ENCODE results near the gene PLA2G1B. TPM values are rescaled to one million over a fixed set of nuclear protein-coding genes. Genes with fewer than 3 reads are reported as not detected.

Gene PLA2G1B
- total RNA-seq, 2 experiments from 2014 or later: not detected

DNA sequence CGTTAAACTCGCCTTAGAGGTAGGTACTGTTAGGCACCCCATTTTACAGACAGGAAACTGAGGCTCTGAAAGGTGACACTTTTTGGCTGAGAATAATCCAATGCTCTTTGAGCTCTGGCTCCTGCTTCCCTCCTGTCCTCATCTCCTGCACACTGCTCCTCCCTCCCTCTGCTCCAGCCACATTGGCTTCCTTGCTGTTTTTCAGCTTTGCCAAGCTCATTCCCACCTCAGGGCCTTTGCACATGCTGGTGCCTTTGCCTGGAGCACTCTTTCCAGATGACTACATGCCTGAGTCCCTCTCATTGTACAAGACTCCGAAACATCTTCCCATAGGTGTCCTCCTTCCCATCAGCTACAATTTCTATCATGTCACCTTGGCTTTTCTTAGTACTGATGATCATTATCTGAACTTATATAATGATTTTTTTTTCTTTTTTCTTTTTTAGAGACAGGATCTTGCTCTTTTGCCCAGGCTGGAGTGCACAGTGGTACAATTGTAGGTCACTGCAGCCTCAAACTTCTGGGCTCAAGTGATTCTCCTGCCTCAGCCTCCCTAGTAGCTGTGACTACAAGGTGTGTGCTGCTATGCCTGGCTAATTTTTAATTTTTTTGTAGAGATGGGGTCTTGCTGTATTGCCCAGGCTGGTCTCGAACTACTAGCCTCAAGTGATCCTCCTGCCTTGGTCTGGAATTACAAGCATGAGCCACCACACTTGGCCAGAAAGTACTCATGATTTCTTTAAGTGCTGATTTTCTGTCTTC, 26.2 kb upstream of the PLA2G1B start:
- no peaks in the 10 kb centered on the region for H3K9me2 ChIP-seq (ENCODE audit: insufficient read depth, low read length)
- no peak for TF ChIP-seq EZH2phosphoT487 (IDR thresholded peaks at IDR 0.05; ENCODE audit: borderline replicate concordance, low read depth, low read length)
- TF ChIP-seq, protein P1, sequence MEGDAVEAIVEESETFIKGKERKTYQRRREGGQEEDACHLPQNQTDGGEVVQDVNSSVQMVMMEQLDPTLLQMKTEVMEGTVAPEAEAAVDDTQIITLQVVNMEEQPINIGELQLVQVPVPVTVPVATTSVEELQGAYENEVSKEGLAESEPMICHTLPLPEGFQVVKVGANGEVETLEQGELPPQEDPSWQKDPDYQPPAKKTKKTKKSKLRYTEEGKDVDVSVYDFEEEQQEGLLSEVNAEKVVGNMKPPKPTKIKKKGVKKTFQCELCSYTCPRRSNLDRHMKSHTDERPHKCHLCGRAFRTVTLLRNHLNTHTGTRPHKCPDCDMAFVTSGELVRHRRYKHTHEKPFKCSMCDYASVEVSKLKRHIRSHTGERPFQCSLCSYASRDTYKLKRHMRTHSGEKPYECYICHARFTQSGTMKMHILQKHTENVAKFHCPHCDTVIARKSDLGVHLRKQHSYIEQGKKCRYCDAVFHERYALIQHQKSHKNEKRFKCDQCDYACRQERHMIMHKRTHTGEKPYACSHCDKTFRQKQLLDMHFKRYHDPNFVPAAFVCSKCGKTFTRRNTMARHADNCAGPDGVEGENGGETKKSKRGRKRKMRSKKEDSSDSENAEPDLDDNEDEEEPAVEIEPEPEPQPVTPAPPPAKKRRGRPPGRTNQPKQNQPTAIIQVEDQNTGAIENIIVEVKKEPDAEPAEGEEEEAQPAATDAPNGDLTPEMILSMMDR (conservative IDR thresholded peaks at IDR 0.05; ENCODE audit: low read length): no peak
- H3K36me3 ChIP-seq (ENCODE audit: insufficient read depth, low read length): no peaks in the 10 kb centered on the region
- POLR2A ChIA-PET: no interaction called here
- no peaks in the 10 kb centered on the region for H4K20me1 ChIP-seq (ENCODE audit: insufficient read depth, low read length)
- CTCF ChIA-PET (ENCODE audit: unreplicated experiment): no interaction called here
- H3K4me3 ChIP-seq (ENCODE audit: low read depth, low read length, poor library complexity, severe bottlenecking): no peak overlapping the region
- H3K9me3 ChIP-seq (ENCODE audit: low read length): no peaks in the 10 kb centered on the region
- H3K27ac ChIP-seq (ENCODE audit: low read depth, low read length, poor library complexity, severe bottlenecking): no peak overlapping the region
- no peak overlapping the region for H2AFZ ChIP-seq (ENCODE audit: low read length)
- no peaks in the 10 kb centered on the region for H3K79me2 ChIP-seq (ENCODE audit: insufficient read depth, low read depth, low read length)
- no peak for DNase-seq (ENCODE audit: low spot score)
- BruUV-seq (replicated peaks): no TSS peak
- intact Hi-C loops (cut with micrococcal nuclease; ENCODE audit: unreplicated experiment): no loop called here
- no peak overlapping the region for H3K4me2 ChIP-seq (ENCODE audit: low read length)
- no peaks in the 10 kb centered on the region for H3K4me1 ChIP-seq (ENCODE audit: insufficient read depth, low read length, poor library complexity, severe bottlenecking)

DNA sequence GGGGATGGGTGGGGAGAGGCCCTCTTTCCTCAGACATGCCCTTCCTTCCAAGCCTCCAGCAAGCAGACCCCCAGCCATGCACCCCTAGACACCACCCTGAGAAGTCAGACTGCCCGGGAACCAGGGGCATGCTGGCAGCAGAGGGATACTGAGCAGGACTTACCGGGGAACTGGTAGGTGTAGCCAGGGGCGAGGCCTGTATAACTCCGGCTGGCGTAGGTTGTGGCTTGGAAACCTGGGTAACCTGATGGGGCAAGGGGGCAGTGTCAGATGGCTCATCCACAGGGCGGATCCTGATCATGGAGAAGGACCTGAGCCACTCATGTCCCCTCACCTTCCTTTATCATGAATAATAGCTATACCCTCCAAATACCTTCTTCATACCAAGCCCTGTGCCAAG, 25.6 kb upstream of the PLA2G1B start:
- ChIA-PET POLR2A (no interaction called here), CTCF (ENCODE audit: unreplicated experiment) (no interaction called here)
- intact Hi-C loops (cut with micrococcal nuclease; ENCODE audit: unreplicated experiment): no loop called here
- no peaks in the 10 kb centered on the region for H3K4me1 ChIP-seq (ENCODE audit: insufficient read depth, low read length, poor library complexity, severe bottlenecking)
- H2AFZ ChIP-seq (ENCODE audit: low read length): no peak overlapping the region
- H4K20me1 ChIP-seq (ENCODE audit: insufficient read depth, low read length): no peaks in the 10 kb centered on the region
- no TSS peak for BruUV-seq (replicated peaks)
- no peaks in the 10 kb centered on the region for H3K79me2 ChIP-seq (ENCODE audit: insufficient read depth, low read depth, low read length)
- H3K27ac ChIP-seq (ENCODE audit: low read depth, low read length, poor library complexity, severe bottlenecking): no peak overlapping the region
- DNase-seq (ENCODE audit: low spot score): no peak
- no peaks in the 10 kb centered on the region for H3K9me2 ChIP-seq (ENCODE audit: insufficient read depth, low read length)
- no peak overlapping the region for H3K4me3 ChIP-seq (ENCODE audit: low read depth, low read length, poor library complexity, severe bottlenecking)
- no peaks in the 10 kb centered on the region for H3K36me3 ChIP-seq (ENCODE audit: insufficient read depth, low read length)
- no peak for TF ChIP-seq EZH2phosphoT487 (IDR thresholded peaks at IDR 0.05; ENCODE audit: borderline replicate concordance, low read depth, low read length)
- TF ChIP-seq, protein P1 (conservative IDR thresholded peaks at IDR 0.05; ENCODE audit: low read length): no peak
- no peaks in the 10 kb centered on the region for H3K9me3 ChIP-seq (ENCODE audit: low read length)
- H3K4me2 ChIP-seq (ENCODE audit: low read length): no peak overlapping the region

- Histone ChIP-seq H3K9me2 (ENCODE audit: insufficient read depth, low read length) (no peaks in the 10 kb centered on the region), H3K79me2 (ENCODE audit: insufficient read depth, low read depth, low read length) (no peaks in the 10 kb centered on the region), H3K9me3 (ENCODE audit: low read length) (no peaks in the 10 kb centered on the region), H3K4me2 (ENCODE audit: low read length) (no peak overlapping the region), H2AFZ (ENCODE audit: low read length) (no peak overlapping the region), H3K36me3 (ENCODE audit: insufficient read depth, low read length) (no peaks in the 10 kb centered on the region), H3K27ac (ENCODE audit: low read depth, low read length, poor library complexity, severe bottlenecking) (no peak overlapping the region), H4K20me1 (ENCODE audit: insufficient read depth, low read length) (no peaks in the 10 kb centered on the region), H3K4me3 (ENCODE audit: low read depth, low read length, poor library complexity, severe bottlenecking) (no peak overlapping the region), H3K4me1 (ENCODE audit: insufficient read depth, low read length, poor library complexity, severe bottlenecking) (no peaks in the 10 kb centered on the region)
- intact Hi-C loops (cut with micrococcal nuclease; ENCODE audit: unreplicated experiment): no loop called here
- TF ChIP-seq EZH2phosphoT487 (IDR thresholded peaks at IDR 0.05; ENCODE audit: borderline replicate concordance, low read depth, low read length): no peak
- TF ChIP-seq, protein P1 (conservative IDR thresholded peaks at IDR 0.05; ENCODE audit: low read length): no peak
- no peak for DNase-seq (ENCODE audit: low spot score)
- CTCF ChIA-PET (ENCODE audit: unreplicated experiment): no interaction called here
- POLR2A ChIA-PET: interaction anchor here (0.7 kb wide), 1 partner anchor 181 kb away, joined by 4 read pairs; no protein-coding TSS in a partner anchor
- no TSS peak for BruUV-seq (replicated peaks)
Measured at GRCh38 chr12:120352117-120352516, 24.5 kb upstream of the PLA2G1B start.
